ENCODE results near the gene PAWR. TPM values are rescaled to one million over a fixed set of nuclear protein-coding genes. Genes with fewer than 3 reads are reported as not detected.

The PAWR gene, protein sequence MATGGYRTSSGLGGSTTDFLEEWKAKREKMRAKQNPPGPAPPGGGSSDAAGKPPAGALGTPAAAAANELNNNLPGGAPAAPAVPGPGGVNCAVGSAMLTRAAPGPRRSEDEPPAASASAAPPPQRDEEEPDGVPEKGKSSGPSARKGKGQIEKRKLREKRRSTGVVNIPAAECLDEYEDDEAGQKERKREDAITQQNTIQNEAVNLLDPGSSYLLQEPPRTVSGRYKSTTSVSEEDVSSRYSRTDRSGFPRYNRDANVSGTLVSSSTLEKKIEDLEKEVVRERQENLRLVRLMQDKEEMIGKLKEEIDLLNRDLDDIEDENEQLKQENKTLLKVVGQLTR
- total RNA-seq, result 92.8 and 97.4 TPM in 2 replicates

DNA sequence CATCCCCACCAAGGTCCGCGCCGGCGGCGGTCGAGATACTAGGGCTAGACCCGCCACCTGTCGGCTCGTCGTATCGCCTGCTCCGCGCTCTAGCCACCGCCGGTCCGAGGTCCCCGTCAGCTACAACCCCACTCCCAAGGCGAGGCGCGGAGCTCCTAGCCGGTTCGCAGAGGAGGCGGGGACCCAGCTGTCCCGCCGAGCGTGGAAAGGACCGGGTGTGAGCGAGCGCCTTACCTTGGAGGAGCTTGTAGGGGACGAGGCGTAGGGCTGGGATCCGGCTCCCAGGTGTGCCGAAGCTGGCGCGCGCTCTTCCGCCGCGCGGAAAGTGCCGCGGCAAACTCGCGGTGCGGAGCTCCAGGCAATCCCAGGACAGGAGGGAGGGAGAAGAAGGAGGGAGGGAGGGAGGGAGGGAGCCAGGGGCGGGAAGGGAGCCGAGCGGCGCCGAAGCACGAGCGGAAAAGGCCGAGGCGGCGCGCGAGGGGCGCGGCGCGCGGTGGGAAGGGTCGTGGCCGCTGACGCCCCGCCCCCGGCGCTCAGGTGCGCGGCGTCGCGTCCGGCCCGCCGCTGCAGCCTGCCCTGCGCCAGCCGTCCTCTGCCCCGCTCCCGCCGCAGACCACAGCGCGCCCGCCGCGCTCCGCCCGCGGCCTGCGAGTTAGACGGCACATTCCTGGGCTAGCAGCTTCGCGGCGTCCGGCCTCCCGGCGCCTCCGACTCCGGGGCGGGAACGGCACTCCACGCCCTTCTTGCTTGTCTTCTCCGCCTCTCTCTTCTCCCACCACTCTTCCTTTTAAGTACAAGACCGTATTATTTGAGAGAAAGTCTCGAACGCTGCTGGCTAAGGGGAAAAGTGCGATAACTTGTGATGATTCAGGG is at the start of gene PAWR:
TSS of gene PAWR (minus strand) at position 327 of the 873 bp plus-strand sequence. CDS start 720 bp downstream, outside the sequence.

Other genes with a start within 250 kb of the PAWR start
- 39.6 and 80.5 TPM in 2 replicates for gene PPP1R12A, start 244.1 kb upstream of the PAWR start, total RNA-seq

Measured in tracheal epithelial cell (primary cell).